NB4 (cell line): ENCODE measurements around the gene CCDC110.

Experiments used
- DNase-seq: peaks from one replicate; pipeline ENCODE4 v3.0.0; 2010; ENCODE audit warnings: low read depth
- H3K4me3 ChIP-seq: one replicate; pipeline ENCODE4 v1.5.1; 2011; ENCODE audit warnings: mild to moderate bottlenecking, low read depth, low read length, moderate library complexity
- CTCF ChIP-seq: IDR thresholded peaks from one replicate; pipeline ENCODE4 v1.5.1; 2012; ENCODE audit warnings: low read depth, low read length
- MAX ChIP-seq: IDR thresholded peaks from 2 replicates; pipeline ENCODE4 v1.6.1; 2011; ENCODE audit warnings: low read depth, low read length
- MYC ChIP-seq: IDR thresholded peaks from 2 replicates; pipeline ENCODE4 v1.6.1; 2011; ENCODE audit warnings: low read depth, low read length
- POLR2A ChIP-seq: IDR thresholded peaks from 2 replicates; pipeline ENCODE4 v1.6.1; 2011; ENCODE audit warnings: mild to moderate bottlenecking; ENCODE audit not compliant: insufficient read length; ENCODE audit errors: extremely low read depth

Gene CCDC110

DNA sequence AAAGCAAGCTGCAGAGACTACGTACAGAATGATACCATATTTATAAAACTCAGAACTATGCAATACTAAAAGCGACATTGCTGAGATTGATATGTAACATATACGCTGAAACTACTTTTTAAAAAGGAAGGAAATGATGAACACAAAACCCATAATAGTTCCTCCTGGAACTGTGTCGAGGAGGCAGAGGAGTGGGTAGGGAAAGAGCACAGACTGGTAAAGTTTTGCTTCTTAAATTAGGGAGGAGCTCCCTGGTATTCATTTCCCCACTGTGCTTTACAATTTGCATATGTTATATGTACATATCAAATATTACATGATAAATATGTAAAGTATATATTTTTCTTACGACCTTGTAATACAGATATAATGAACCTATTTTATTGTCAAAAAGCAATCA lies 59.7 kb downstream of the CCDC110 start:
- no peak for DNase-seq
- H3K4me3 ChIP-seq = no peak overlapping the region
- TF ChIP-seq MAX = no peak
- TF ChIP-seq POLR2A = no peak
- no peak for TF ChIP-seq MYC
- no peak for TF ChIP-seq CTCF

DNA sequence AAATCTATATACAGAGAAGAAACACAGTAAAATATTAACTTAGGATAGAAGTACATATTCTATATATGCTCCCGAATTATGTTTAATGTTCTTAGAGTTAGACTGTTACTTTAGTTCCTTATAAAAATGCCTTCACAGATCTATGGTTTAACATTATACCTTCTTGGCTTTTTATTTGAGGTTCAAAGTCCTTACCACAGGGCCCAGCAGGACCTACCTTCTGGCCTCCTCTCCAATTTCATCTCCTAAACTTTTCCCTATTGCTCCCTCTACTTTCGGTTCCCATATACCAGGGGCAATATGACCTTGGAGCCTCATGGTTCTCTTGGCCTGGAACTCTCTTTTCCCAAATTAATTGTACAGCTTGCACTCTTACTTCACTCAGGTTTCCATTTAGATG lies 63.1 kb downstream of the CCDC110 start:
- TF ChIP-seq MYC (no peak), CTCF (no peak), POLR2A (no peak), MAX (no peak)
- no peak overlapping the region for H3K4me3 ChIP-seq
- DNase-seq = no peak

DNA sequence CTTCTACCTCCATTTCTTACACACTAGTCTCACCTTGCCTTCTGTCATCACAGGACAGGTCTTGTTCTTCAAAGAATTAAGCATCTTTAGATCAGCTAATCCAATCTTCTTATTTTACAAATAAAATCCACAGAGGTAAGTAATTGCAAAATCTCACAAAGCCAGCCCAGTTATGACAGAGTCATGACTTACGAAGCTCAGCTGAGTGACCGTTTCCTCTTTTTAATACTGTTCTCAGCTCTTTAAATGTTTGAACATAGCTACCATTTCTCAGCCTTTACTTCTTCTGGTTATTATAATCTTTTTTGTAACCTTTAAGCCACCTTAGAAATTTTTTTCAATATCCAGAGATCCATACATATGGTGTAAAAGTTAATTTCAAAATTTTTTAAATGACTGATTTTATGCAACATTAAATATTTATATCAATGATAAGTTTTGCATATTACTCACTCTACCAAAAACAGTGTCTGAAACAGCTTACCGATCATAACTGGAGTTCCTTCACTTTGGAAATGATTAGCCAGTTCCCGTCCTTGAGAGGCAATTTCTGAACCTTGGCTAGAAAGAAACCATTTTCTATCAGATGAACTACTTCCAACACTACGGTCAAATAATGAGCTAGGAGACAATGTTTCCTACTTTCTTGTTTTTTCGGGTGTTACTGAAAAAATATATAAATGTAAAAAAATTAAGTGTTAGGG lies 66.1 kb downstream of the CCDC110 start:
- no peak overlapping the region for H3K4me3 ChIP-seq
- no peak for TF ChIP-seq MAX
- no peak for TF ChIP-seq CTCF
- TF ChIP-seq POLR2A = no peak
- no peak for TF ChIP-seq MYC
- DNase-seq = no peak

- DNase-seq = no peak
- H3K4me3 ChIP-seq = no peak overlapping the region
- no peak for TF ChIP-seq MAX
- TF ChIP-seq CTCF = no peak
- no peak for TF ChIP-seq POLR2A
- no peak for TF ChIP-seq MYC
Observed at GRCh38 chr4:185404031-185404430, 67.5 kb downstream of the CCDC110 start.

DNA sequence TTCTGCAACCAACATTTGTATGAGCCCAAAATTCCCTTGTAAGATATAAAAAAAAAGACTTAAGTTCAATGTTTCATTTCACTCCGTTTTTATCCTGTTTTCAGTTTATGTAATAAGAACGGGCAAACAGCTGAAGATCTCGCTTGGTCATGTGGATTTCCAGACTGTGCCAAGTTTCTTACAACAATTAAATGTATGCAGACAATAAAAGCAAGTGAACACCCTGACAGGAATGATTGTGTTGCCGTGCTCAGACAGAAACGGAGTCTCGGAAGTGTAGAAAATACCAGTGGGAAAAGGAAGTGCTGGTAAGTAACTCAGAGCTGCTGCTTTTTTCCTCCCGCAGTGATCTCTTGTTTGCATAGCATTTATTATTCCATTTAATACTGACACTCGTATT lies 72.1 kb downstream of the CCDC110 start:
- DNase-seq = no peak
- TF ChIP-seq POLR2A = no peak
- no peak for TF ChIP-seq MYC
- TF ChIP-seq MAX = no peak
- no peak for TF ChIP-seq CTCF

GRCh38 chr4:185398618-185399017 lies 72.9 kb downstream of the CCDC110 start:
- TF ChIP-seq POLR2A = no peak
- no peak for TF ChIP-seq CTCF
- TF ChIP-seq MAX = no peak
- no peak for TF ChIP-seq MYC
- DNase-seq = no peak
- no peak overlapping the region for H3K4me3 ChIP-seq

More for the DNA sequence above, 72.1 kb downstream of the CCDC110 start:
- no peak overlapping the region for H3K4me3 ChIP-seq
